Skeletal muscle satellite cell (primary cell): Measurements from ENCODE around the gene DNM1.

ENCODE experiments used
- H3K27me3 ChIP-seq: 2 replicates; pipeline ENCODE4 v1.7.0; 2013; ENCODE audit warnings: low read length; ENCODE audit not compliant: control insufficient read depth, insufficient read depth
- H3K36me3 ChIP-seq: 2 replicates; pipeline ENCODE4 v1.7.0; 2013; ENCODE audit warnings: mild to moderate bottlenecking, control low read depth, low read length; ENCODE audit not compliant: insufficient read depth
- H3K4me1 ChIP-seq: 2 replicates; pipeline ENCODE4 v1.7.0; 2013; ENCODE audit warnings: low read length; ENCODE audit not compliant: control insufficient read depth, insufficient read depth
- H3K4me2 ChIP-seq: 2 replicates; pipeline ENCODE4 v1.7.0; 2013; ENCODE audit warnings: mild to moderate bottlenecking, low read length
- H3K4me3 ChIP-seq: 2 replicates; pipeline ENCODE4 v1.7.0; 2013; ENCODE audit warnings: low read length
- H3K9ac ChIP-seq: 2 replicates; pipeline ENCODE4 v1.7.0; 2013; ENCODE audit warnings: mild to moderate bottlenecking, low read depth, low read length, moderate library complexity
- H3K9me3 ChIP-seq: replicated peaks from 2 replicates; pipeline ENCODE4 v1.7.0; 2013; ENCODE audit warnings: mild to moderate bottlenecking, control low read depth, low read length

Gene DNM1

GRCh38 chr9:128163523-128164306 is 39.5 kb upstream of the DNM1 start:
- H3K9me3 ChIP-seq: no peaks in the 10 kb centered on the region
- peaks cover 54% of the 10 kb centered on the region for H3K36me3 ChIP-seq
- no peak overlapping the region for H3K9ac ChIP-seq
- H3K27me3 ChIP-seq: no peaks in the 10 kb centered on the region
- H3K4me2 ChIP-seq: no peak overlapping the region
- no peak overlapping the region for H3K4me3 ChIP-seq
- peaks cover 34% of the 10 kb centered on the region for H3K4me1 ChIP-seq

GRCh38 chr9:128164307-128164885 is 38.8 kb upstream of the DNM1 start:
- Histone ChIP-seq H3K4me2 (no peak overlapping the region), H3K9ac (no peak overlapping the region), H3K4me3 (no peak overlapping the region), H3K36me3 (peaks cover 61% of the 10 kb centered on the region), H3K9me3 (no peaks in the 10 kb centered on the region), H3K4me1 (peaks cover 32% of the 10 kb centered on the region), H3K27me3 (no peaks in the 10 kb centered on the region)

- peaks cover 23% of the 10 kb centered on the region for H3K4me1 ChIP-seq
- H3K36me3 ChIP-seq: peaks cover 69% of the 10 kb centered on the region
These were observed 37.0 kb upstream of the DNM1 start for GRCh38 chr9:128166169-128166568.

DNA sequence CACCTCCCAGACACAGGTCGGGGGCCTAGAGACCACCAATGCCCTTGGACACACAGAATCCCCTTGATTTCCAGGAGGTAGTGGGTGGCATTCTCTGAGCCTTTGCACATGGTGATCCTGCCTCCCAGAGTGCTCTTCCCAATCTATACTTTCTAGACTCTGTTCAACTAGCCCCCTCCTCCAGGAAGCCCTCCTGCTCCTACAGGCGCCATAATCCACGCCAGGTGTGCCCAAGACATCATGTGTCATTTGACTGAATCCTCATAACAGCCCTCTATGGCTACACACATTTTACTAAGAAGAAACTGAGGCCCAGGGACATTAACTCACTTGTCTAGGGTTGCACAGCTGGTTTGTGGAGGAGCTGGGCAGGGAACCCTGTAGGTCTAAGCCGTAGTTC is 36.0 kb upstream of the DNM1 start:
- peaks cover 69% of the 10 kb centered on the region for H3K36me3 ChIP-seq

More at GRCh38 chr9:128166169-128166568, 37.0 kb upstream of the DNM1 start:
- Histone ChIP-seq H3K9me3 (no peaks in the 10 kb centered on the region), H3K4me3 (no peak overlapping the region), H3K4me2 (no peak overlapping the region), H3K27me3 (no peaks in the 10 kb centered on the region), H3K9ac (no peak overlapping the region)

GRCh38 chr9:128168731-128169308 is 34.4 kb upstream of the DNM1 start:
- H3K4me1 ChIP-seq: peaks cover 8% of the 10 kb centered on the region
- H3K9me3 ChIP-seq: no peaks in the 10 kb centered on the region
- H3K9ac ChIP-seq: no peak overlapping the region
- no peak overlapping the region for H3K4me2 ChIP-seq
- peaks cover 55% of the 10 kb centered on the region for H3K36me3 ChIP-seq
- H3K4me3 ChIP-seq: no peak overlapping the region
- H3K27me3 ChIP-seq: no peaks in the 10 kb centered on the region

More for the DNA sequence above, 36.0 kb upstream of the DNM1 start:
- no peak overlapping the region for H3K4me2 ChIP-seq
- no peak overlapping the region for H3K9ac ChIP-seq
- H3K4me3 ChIP-seq: no peak overlapping the region
- H3K27me3 ChIP-seq: no peaks in the 10 kb centered on the region
- H3K9me3 ChIP-seq: no peaks in the 10 kb centered on the region
- peaks cover 14% of the 10 kb centered on the region for H3K4me1 ChIP-seq

GRCh38 chr9:128169492-128169891 is 33.7 kb upstream of the DNM1 start:
- no peak overlapping the region for H3K9ac ChIP-seq
- H3K4me1 ChIP-seq: peaks cover 3% of the 10 kb centered on the region
- no peak overlapping the region for H3K4me2 ChIP-seq
- no peak overlapping the region for H3K4me3 ChIP-seq
- peaks cover 52% of the 10 kb centered on the region for H3K36me3 ChIP-seq
- H3K27me3 ChIP-seq: no peaks in the 10 kb centered on the region
- H3K9me3 ChIP-seq: no peaks in the 10 kb centered on the region

GRCh38 chr9:128169925-128170324 is 33.3 kb upstream of the DNM1 start:
- peaks cover 50% of the 10 kb centered on the region for H3K36me3 ChIP-seq
- no peaks in the 10 kb centered on the region for H3K4me1 ChIP-seq
- no peak overlapping the region for H3K4me3 ChIP-seq

DNA sequence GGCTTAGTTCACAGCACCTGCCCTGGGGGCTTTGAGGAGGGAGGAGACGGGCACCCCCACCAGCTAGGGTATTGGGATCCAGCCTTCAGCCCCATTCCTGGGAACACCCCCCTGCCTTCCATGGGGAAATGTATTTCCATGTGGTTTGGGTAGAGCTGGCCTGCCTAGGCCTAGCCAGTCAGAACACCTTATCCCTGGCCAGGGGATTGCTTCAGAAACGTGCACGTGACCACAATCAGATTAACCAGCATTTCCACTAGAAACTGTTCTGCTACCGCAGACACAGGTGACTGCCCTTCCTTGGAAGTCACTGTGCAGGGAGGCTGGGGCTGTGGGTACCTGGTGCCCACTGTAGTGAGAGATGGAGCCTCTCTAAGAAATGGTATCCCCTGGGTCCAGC is 29.1 kb upstream of the DNM1 start:
- H3K4me3 ChIP-seq: no peak overlapping the region

More at GRCh38 chr9:128169925-128170324, 33.3 kb upstream of the DNM1 start:
- no peaks in the 10 kb centered on the region for H3K9me3 ChIP-seq
- H3K4me2 ChIP-seq: no peak overlapping the region
- H3K27me3 ChIP-seq: no peaks in the 10 kb centered on the region
- no peak overlapping the region for H3K9ac ChIP-seq

GRCh38 chr9:128175102-128175563 is 28.0 kb upstream of the DNM1 start:
- peaks cover 51% of the 10 kb centered on the region for H3K36me3 ChIP-seq
- no peak overlapping the region for H3K4me2 ChIP-seq
- H3K4me3 ChIP-seq: no peak overlapping the region
- H3K9ac ChIP-seq: no peak overlapping the region
- H3K27me3 ChIP-seq: no peaks in the 10 kb centered on the region
- no peaks in the 10 kb centered on the region for H3K9me3 ChIP-seq
- H3K4me1 ChIP-seq: peaks cover 4% of the 10 kb centered on the region

More for the DNA sequence above, 29.1 kb upstream of the DNM1 start:
- Histone ChIP-seq H3K4me2 (no peak overlapping the region), H3K36me3 (peaks cover 54% of the 10 kb centered on the region), H3K27me3 (no peaks in the 10 kb centered on the region), H3K9me3 (no peaks in the 10 kb centered on the region), H3K4me1 (peaks cover 4% of the 10 kb centered on the region), H3K9ac (no peak overlapping the region)

- Histone ChIP-seq H3K36me3 (peaks cover 55% of the 10 kb centered on the region), H3K27me3 (no peaks in the 10 kb centered on the region), H3K4me2 (no peak overlapping the region), H3K4me3 (no peak overlapping the region), H3K9me3 (no peaks in the 10 kb centered on the region), H3K9ac (no peak overlapping the region), H3K4me1 (peaks cover 4% of the 10 kb centered on the region)
These were observed 27.5 kb upstream of the DNM1 start for GRCh38 chr9:128175726-128176125.

DNA sequence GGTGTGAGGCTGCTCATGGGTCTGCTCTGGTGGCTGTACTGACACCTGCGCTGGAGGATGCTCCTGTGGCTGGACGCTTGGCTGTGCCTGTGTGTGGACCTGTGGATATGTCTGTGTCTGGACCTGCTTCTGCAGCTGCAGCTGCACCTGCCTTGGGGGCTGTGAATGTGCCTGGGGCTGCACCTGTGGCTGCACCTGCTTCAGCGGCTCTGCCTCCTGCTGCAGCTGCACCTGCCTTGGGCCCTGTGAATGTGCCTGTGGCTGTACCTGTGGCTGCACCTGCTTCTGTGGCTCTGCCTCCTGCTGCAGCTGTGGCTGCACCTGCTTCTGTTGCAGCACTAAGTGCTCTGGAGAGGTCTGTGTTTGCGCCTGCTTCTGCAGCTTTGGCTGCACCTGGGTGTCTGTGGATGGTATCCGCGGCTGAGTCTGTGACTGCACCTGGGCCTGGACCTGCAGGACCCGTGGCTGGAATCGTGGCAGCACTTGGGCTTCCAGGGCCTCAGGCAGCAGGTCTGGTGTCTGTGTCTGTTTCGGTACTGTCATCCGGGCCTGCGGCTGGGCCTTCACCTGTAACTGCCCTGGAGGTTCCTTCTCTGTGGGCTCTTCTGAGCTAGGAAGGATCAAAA is 24.3 kb upstream of the DNM1 start:
- H3K4me2 ChIP-seq: no peak overlapping the region
- no peak overlapping the region for H3K9ac ChIP-seq
- H3K9me3 ChIP-seq: no peaks in the 10 kb centered on the region
- H3K4me1 ChIP-seq: peaks cover 4% of the 10 kb centered on the region
- no peaks in the 10 kb centered on the region for H3K27me3 ChIP-seq
- peaks cover 68% of the 10 kb centered on the region for H3K36me3 ChIP-seq
- no peak overlapping the region for H3K4me3 ChIP-seq
